Activated naive CD4-positive, alpha-beta T cell treated with anti-CD3 and anti-CD28 coated beads for 36 hours (primary cell): ENCODE results near the gene PCBP3. TPM values are rescaled to one million over a fixed set of nuclear protein-coding genes. Genes with fewer than 3 reads are reported as not detected.

Source experiments
- CTCF ChIA-PET: fragments of 350-600 bp; sonication (Branson Sonifier 250); formaldehyde crosslinking; loops from one replicate; lab custom pipeline; 2021; ENCODE audit warnings: antibody characterized with exemption; lab: Charles Lee
- DNase-seq: peaks from one replicate; pipeline ENCODE4 v3.0.0-alpha.2; 2020
- H3K27ac Mint-ChIP-seq: one replicate; pipeline ENCODE4 v1.8.0; 2021; ENCODE audit warnings: mild to moderate bottlenecking, mixed read lengths
- H3K27me3 Mint-ChIP-seq: one replicate; pipeline ENCODE4 v1.8.0; 2021; ENCODE audit warnings: low read depth, mixed read lengths
- H3K36me3 Mint-ChIP-seq: one replicate; pipeline ENCODE4 v1.8.0; 2021; ENCODE audit warnings: low read depth, mixed read lengths
- H3K4me1 Mint-ChIP-seq: one replicate; pipeline ENCODE4 v1.8.0; 2021; ENCODE audit warnings: low read depth, mixed read lengths
- H3K4me3 Mint-ChIP-seq: one replicate; pipeline ENCODE4 v1.8.0; 2021; ENCODE audit warnings: mild to moderate bottlenecking, moderate library complexity, mixed read lengths
- H3K9me3 Mint-ChIP-seq: one replicate; pipeline ENCODE4 v1.8.0; 2021; ENCODE audit warnings: mixed read lengths
- intact Hi-C: fragments of 100-400 bp; cut with micrococcal nuclease; formaldehyde crosslinking; loops from one replicate; pipeline ENCODE4 v1.15.1; 2023
- total RNA-seq, 2 experiments: library from RNA; stranded (reverse); gene quantifications; one replicate each; pipeline ENCODE4 v1.2.3, GENCODE V29; 2021

PCBP3 gene
- total RNA-seq, 2 experiments from 2014 or later = 10.0 to 10.2 TPM

DNA sequence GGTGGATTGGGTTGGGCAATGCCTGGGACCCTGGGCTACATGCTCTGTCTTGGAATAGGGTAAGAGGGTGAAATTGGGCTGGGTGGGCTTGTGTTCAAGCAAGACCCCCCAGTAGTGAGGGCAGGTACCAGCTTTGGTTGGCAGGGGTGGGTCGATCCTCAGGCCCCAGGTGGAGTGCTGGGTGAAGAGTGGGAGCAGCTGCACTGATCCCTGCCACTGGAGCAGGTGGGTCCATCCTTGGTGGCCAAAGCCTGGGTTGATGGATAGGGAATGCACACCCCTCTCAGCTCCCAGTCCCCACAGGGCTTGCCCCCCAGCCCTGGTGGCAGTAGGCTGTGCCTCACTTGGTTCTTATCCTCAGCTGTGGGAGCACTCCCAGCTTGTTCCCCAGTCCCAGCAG is 135.2 kb downstream of the PCBP3 start:
- no peak for DNase-seq
- peaks cover 2% of the 10 kb centered on the region for H3K4me1 Mint-ChIP-seq
- CTCF ChIA-PET = interaction anchor here (2.0 kb wide), 1 partner anchor 10 kb away, joined by 6 read pairs; no protein-coding TSS in a partner anchor
- peaks cover 12% of the 10 kb centered on the region for H3K9me3 Mint-ChIP-seq
- H3K27me3 Mint-ChIP-seq = no peaks in the 10 kb centered on the region
- intact Hi-C loops = no loop called here
- H3K27ac Mint-ChIP-seq = no peak overlapping the region
- H3K36me3 Mint-ChIP-seq = peaks cover 6% of the 10 kb centered on the region
- H3K4me3 Mint-ChIP-seq = no peak overlapping the region

DNA sequence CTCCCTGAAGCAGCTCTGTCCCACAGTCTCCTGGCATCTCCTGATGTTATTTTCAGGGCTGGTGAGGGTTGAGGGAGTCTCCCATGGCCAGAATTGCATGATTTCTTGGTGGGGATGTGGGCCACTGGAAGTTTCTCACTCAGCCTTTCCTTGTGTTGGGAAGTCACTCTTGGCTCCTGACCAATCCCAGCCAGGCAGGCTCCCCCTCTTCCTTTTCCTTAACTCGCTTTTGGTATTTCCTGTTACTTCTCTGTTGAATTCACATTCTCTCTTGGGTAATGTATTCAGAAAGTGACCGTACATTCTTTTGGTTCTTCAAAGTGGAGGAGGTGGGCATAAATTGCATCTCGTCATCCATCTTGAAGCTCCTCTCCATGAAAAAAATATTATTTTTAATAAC is 135.7 kb downstream of the PCBP3 start:
- intact Hi-C loops = no loop called here
- H3K4me3 Mint-ChIP-seq = no peak overlapping the region
- CTCF ChIA-PET = interaction anchor here (2.0 kb wide), 1 partner anchor 11 kb away, joined by 6 read pairs; no protein-coding TSS in a partner anchor

DNA sequence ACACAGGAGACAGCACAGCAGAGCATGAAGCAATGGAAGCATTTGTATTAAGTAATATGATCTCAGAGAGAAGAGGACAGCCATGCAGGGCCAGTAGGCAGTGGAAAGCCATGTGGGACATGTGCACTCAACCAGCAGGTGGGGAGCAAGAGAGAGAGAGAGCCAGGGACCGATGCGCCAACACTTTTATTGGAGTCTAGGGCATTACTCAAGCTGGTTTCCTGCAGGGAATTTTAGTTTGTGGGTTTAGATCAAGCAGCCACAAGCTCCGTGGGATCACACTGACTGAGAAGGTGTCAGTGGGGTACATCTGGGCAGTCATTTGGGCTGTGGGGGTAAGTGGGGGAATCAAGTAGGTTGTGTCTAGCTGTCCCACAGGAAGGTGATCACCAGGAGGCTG is 137.1 kb downstream of the PCBP3 start:
- peaks cover 2% of the 10 kb centered on the region for H3K4me1 Mint-ChIP-seq
- H3K27me3 Mint-ChIP-seq = no peaks in the 10 kb centered on the region
- peaks cover 6% of the 10 kb centered on the region for H3K36me3 Mint-ChIP-seq
- intact Hi-C loops = no loop called here
- no peak overlapping the region for H3K4me3 Mint-ChIP-seq
- DNase-seq = no peak
- H3K27ac Mint-ChIP-seq = no peak overlapping the region
- CTCF ChIA-PET = no interaction called here
- H3K9me3 Mint-ChIP-seq = peaks cover 12% of the 10 kb centered on the region

More for the DNA sequence above, 135.7 kb downstream of the PCBP3 start:
- peaks cover 12% of the 10 kb centered on the region for H3K9me3 Mint-ChIP-seq
- H3K4me1 Mint-ChIP-seq = peaks cover 2% of the 10 kb centered on the region
- H3K36me3 Mint-ChIP-seq = peaks cover 6% of the 10 kb centered on the region
- DNase-seq = no peak
- no peaks in the 10 kb centered on the region for H3K27me3 Mint-ChIP-seq
- no peak overlapping the region for H3K27ac Mint-ChIP-seq

DNA sequence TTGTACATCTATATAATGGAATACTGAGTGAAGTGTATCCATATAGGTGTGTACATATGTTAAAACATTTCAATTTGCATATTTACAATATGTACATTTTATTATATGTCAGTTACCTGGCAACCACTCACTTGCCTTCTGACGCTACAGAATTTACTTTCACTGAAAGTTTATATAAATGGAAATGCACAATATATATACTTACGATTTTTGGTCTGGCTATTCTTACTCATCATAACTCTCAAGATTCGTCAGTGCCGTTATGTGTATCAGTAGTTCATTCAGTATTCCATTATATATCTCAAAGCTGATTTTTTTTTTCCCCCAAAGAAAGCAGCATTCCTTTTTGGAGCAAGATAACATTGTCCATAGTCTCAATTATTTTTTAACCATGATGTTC is 138.2 kb downstream of the PCBP3 start:
- no peak overlapping the region for H3K27ac Mint-ChIP-seq
- H3K27me3 Mint-ChIP-seq = no peaks in the 10 kb centered on the region
- CTCF ChIA-PET = no interaction called here
- H3K36me3 Mint-ChIP-seq = peaks cover 6% of the 10 kb centered on the region
- DNase-seq = no peak
- intact Hi-C loops = no loop called here
- no peak overlapping the region for H3K4me3 Mint-ChIP-seq
- peaks cover 9% of the 10 kb centered on the region for H3K9me3 Mint-ChIP-seq
- H3K4me1 Mint-ChIP-seq = peaks cover 2% of the 10 kb centered on the region

DNA sequence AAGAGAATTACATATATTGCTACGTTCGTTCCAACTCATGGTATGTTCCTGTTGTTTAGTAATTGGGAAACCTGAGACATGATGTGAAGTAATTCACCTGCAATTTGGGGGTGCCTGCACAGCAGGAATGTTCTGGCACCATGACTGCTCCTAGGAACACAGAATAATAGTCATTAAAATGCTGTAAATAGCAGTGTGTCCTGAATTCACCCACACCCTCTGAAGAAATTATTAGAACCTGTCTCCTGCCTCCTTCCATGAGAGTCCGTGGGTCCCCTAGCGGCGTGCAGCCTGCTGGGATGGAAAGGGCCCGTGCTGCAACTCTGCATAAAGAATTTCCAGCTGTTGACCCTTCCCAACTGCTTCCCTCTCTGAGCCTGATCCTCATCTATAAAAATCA is 143.1 kb downstream of the PCBP3 start:
- no peak for DNase-seq
- intact Hi-C loops = no loop called here
- Mint-ChIP-seq H3K4me3 (no peak overlapping the region), H3K27ac (no peak overlapping the region), H3K4me1 (peaks cover 6% of the 10 kb centered on the region), H3K9me3 (no peaks in the 10 kb centered on the region), H3K36me3 (no peaks in the 10 kb centered on the region), H3K27me3 (no peaks in the 10 kb centered on the region)
- CTCF ChIA-PET = no interaction called here

DNA sequence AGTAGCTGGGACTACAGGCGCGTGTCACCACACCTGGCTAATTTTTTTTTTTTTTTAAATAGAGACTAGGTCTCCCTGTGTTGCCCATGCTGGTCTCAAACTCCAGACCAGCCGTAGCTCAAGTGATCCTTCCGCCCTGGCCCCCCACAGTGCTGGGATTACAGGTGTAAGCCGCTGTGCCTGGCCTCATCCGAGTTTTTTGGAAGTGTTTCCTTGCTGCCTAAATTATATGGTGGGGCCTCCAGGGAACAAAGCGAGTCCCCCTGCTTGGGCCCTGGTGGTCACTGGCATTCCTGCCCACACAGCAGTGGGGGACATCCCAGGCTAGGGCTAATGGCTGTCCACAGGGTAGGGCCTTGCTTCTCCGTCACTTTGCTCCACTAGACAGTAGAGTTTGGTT is 143.8 kb downstream of the PCBP3 start:
- Mint-ChIP-seq H3K4me1 (peaks cover 4% of the 10 kb centered on the region), H3K36me3 (no peaks in the 10 kb centered on the region), H3K27me3 (no peaks in the 10 kb centered on the region), H3K9me3 (no peaks in the 10 kb centered on the region), H3K4me3 (no peak overlapping the region), H3K27ac (no peak overlapping the region)
- intact Hi-C loops = no loop called here
- CTCF ChIA-PET = no interaction called here
- DNase-seq = no peak

DNA sequence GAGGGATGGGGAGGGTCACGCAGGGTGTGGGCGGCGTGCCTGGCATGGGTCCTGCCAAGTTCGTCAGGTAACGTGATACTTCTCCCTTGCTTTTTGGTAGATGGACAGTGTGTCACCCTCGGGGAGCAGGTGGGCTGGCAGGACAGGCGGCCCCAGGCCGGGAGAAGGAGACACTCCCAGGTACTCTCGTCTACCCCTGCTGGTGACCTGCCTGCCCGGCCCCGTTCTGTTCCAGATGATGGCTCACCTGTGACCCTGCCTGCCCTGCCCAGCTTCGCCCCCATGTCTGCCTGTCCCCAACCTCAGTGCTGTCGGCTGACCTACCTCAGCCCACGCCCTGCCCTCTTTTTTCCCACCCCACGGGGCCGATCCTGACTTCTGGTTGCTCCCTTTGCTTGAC is 144.7 kb downstream of the PCBP3 start:
- Mint-ChIP-seq H3K27ac (no peak overlapping the region), H3K4me3 (no peak overlapping the region), H3K27me3 (no peaks in the 10 kb centered on the region), H3K4me1 (peaks cover 4% of the 10 kb centered on the region), H3K36me3 (no peaks in the 10 kb centered on the region), H3K9me3 (no peaks in the 10 kb centered on the region)
- no peak for DNase-seq
- CTCF ChIA-PET = no interaction called here
- intact Hi-C loops = no loop called here

DNA sequence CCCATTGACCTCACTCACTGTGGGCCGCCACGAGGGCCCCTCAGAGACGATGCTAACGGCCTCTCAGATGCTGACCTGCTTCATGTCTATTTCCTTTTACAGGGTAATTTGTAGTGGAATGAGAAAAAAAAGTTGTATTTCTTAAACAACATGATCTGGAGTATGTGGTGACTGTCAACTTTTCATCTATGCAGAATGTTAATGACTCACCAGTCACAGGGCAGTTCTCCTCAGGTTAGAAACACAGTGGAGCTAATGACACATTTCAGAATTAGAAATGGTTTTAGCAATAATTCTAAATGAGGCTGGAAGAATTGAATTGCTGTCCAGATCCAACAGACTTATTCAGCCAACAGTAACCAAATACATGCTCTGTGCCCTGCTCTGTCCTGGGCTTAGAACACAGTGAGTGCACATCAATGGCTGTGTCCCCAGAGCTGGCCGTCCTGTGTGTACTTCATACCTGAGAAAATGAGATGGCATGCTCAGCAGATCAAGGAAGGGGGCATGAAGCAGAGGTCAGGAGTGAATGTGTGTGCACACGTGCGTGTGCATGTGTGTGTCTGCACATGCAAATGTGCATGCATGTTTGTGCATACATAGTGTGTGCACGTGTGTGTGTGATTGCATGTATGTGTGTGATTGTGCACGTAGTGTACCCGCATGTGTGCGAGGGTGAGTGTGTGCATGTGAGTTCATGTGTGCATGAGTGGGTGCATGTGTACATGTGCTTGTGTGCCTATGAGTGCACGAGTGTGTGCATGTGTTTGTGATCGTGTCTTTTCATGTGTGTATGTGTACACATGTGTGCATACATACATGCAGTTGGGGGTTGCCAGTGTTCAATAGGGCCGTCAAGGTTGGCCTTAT is 145.3 kb downstream of the PCBP3 start:
- Mint-ChIP-seq H3K4me3 (no peak overlapping the region), H3K9me3 (no peaks in the 10 kb centered on the region), H3K27ac (no peak overlapping the region), H3K4me1 (peaks cover 4% of the 10 kb centered on the region), H3K36me3 (no peaks in the 10 kb centered on the region), H3K27me3 (no peaks in the 10 kb centered on the region)
- CTCF ChIA-PET = no interaction called here
- intact Hi-C loops = no loop called here
- DNase-seq = no peak

DNA sequence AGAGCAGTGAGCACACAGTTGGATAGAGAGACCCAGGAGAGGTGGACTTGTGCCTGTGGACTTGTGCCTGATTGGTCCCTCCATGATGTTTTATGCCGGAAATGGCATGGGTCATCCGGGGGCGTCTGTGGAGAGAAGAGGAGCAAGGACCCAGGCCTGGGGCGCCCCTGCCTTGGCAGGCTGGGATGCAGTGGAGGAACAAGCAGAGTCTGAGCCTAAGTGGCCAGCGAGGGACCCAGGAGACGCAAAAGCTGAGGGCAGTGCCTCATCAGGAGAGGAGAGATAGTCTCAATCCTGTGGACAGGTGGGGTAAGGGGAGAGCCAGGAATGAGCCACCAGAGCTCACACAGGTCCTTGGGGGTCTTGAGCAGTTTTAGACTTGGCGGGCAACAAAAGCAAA is 146.9 kb downstream of the PCBP3 start:
- Mint-ChIP-seq H3K9me3 (no peaks in the 10 kb centered on the region), H3K4me3 (no peak overlapping the region), H3K36me3 (no peaks in the 10 kb centered on the region), H3K27me3 (no peaks in the 10 kb centered on the region), H3K4me1 (peaks cover 4% of the 10 kb centered on the region), H3K27ac (no peak overlapping the region)
- CTCF ChIA-PET = no interaction called here
- intact Hi-C loops = no loop called here
- DNase-seq = no peak

DNA sequence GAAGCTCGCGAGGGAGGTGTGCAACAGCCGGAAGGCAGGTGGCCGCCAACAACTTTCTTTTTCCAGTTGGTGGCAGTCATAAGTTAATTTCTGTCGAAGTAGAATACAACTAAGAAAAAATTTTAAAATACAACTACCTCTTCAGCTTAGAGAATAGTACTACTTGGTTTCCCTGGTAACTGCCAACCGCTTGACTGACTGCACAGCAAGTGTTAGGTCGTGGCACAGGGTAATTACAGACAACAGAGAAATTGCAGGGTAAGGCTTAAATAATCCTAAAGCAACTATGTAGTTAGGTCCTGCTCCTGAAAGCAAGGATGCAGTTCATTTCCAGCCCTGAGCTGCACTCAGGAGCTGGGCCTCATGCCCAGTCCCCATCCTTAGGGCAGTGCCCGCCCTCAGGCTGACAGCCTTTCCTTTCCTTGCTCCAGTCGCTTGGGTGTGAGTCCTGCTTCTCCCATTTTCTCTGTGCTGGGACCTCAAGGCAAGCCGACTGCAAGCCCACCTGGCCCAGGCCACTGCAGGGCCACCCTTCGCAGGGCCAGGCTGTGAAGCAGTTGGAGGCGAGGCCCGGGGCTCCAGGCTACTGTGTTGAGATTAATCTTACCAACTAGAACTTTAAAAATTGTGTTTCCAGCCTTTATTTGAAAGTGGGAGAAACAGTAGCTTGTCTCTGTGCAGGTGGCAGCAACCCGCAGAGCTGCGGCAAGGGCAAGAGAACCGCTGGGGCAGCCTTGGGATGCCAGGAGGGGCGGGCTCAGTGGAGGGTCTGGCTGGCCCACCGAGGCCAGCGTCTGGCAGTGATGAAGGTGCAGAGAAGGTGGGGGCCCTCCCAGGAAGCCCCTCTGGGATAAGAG is 148.3 kb downstream of the PCBP3 start:
- no peak overlapping the region for H3K4me3 Mint-ChIP-seq
- CTCF ChIA-PET = no interaction called here
- H3K9me3 Mint-ChIP-seq = no peaks in the 10 kb centered on the region
- intact Hi-C loops = no loop called here
- peaks cover 4% of the 10 kb centered on the region for H3K4me1 Mint-ChIP-seq
- no peak for DNase-seq
- no peaks in the 10 kb centered on the region for H3K36me3 Mint-ChIP-seq
- H3K27ac Mint-ChIP-seq = no peak overlapping the region
- no peaks in the 10 kb centered on the region for H3K27me3 Mint-ChIP-seq

DNA sequence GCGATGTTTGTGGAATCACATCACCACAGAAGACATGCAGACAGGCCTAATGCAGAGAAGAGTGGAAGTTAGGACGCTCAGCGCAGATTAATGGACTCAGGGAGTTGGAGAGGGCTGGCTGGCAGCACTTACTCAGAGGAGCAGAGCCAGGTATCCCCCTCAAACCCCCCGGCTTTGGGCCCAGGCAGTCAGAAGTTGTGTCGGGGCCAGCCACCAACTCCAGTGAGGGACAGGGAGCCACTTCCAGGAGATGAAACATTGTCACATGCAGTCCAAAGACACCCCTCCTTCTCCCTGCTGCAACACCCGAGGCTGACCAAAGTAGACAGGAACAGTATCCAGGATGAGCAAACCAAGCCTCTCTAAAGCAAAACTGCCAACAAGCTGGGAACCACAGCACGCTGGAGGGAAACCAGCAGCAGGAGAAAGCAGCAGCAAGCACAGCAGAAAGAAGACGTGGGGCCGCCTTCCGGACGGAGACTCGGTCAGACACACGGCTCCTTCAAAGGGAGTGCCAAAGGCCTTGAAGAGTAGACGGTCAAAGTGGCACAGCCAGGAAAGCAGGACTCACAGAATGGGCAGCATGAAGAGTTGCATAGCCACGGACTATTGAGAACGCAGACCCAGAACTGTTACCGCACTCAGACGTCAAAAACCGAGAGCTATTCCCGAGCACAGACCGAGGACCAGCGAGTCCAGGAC is 149.3 kb downstream of the PCBP3 start:
- intact Hi-C loops = no loop called here
- Mint-ChIP-seq H3K4me1 (peaks cover 4% of the 10 kb centered on the region), H3K9me3 (no peaks in the 10 kb centered on the region), H3K27ac (no peak overlapping the region), H3K36me3 (no peaks in the 10 kb centered on the region), H3K27me3 (no peaks in the 10 kb centered on the region), H3K4me3 (no peak overlapping the region)
- CTCF ChIA-PET = no interaction called here
- no peak for DNase-seq

DNA sequence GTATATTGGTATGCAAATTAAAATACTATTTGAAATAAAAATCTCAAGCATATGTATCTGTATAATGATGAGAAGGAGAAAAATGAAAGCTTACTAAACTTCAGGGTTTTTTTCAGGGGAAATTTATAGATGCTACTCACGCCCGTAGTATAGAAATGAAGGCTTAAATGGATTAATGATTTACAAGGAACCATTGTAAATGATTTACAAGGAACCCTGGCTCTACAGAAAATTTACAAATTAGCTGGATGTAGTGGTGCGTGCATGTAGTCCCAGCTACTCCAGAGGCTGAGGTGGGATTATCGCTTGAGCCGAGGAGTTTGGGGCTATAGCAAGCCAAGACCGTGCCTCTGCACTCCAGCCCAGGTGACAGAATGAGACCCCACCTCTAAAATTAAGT is 150.5 kb downstream of the PCBP3 start:
- CTCF ChIA-PET = no interaction called here
- H3K27ac Mint-ChIP-seq = no peak overlapping the region
- no peak overlapping the region for H3K4me3 Mint-ChIP-seq
- no peaks in the 10 kb centered on the region for H3K9me3 Mint-ChIP-seq
- no peaks in the 10 kb centered on the region for H3K4me1 Mint-ChIP-seq
- H3K27me3 Mint-ChIP-seq = no peaks in the 10 kb centered on the region
- no peaks in the 10 kb centered on the region for H3K36me3 Mint-ChIP-seq
- no peak for DNase-seq
- intact Hi-C loops = no loop called here
